Caco-2 (cell line): ENCODE data around the gene UTP14A. TPM values are rescaled to one million over a fixed set of nuclear protein-coding genes. Genes with fewer than 3 reads are reported as not detected.

Source experiments
- BruUV-seq: library from RNA; stranded (reverse); fragments of 400-500 nt; replicated peaks from 2 replicates; lab custom pipeline; 2021; lab: Mats Ljungman, UMichigan
- CTCF ChIA-PET: fragments of 300-600 bp; sonication (Branson Sonifier 250); formaldehyde crosslinking; loops from one replicate; lab custom pipeline; 2022; ENCODE audit warnings: antibody characterized with exemption; lab: Charles Lee
- POLR2A ChIA-PET: fragments of 300-600 bp; sonication (Branson Sonifier 250); formaldehyde crosslinking; loops from one replicate; lab custom pipeline; 2022; ENCODE audit warnings: antibody characterized with exemption; lab: Charles Lee
- DNase-seq, 2 experiments: peaks; one replicate each; pipeline versions ENCODE4 v3.0.0 to v3.0.0-alpha.2; 2020 to 2022
- H3K27me3 ChIP-seq: replicated peaks from 2 replicates; pipeline ENCODE4 v1.6.0; 2011; ENCODE audit warnings: low read length; ENCODE audit not compliant: control insufficient read depth, insufficient read depth
- H3K36me3 ChIP-seq: 2 replicates; pipeline ENCODE4 v1.5.1; 2011; ENCODE audit warnings: low read length; ENCODE audit not compliant: control insufficient read depth, insufficient read depth
- H3K4me1 ChIP-seq: fragments of 250-450 bp; sonication (Bioruptor Pico); 2 replicates; pipeline ENCODE4 v1.5.1; 2020; ENCODE audit warnings: mild to moderate bottlenecking
- H3K4me3 ChIP-seq: 2 replicates; pipeline ENCODE4 v1.5.1; 2011; ENCODE audit warnings: low read depth, mild to moderate bottlenecking, control low read depth, low read length
- H3K9me3 ChIP-seq: fragments of 250-450 bp; sonication (Bioruptor Pico); 2 replicates; pipeline ENCODE4 v1.5.1; 2020; ENCODE audit warnings: mild to moderate bottlenecking, moderate library complexity
- H3K27ac Mint-ChIP-seq: one replicate; pipeline ENCODE4 v1.8.0; 2022; ENCODE audit warnings: mixed read lengths; ENCODE audit not compliant: unreplicated experiment
- H3K27me3 Mint-ChIP-seq: one replicate; pipeline ENCODE4 v1.8.0; 2022; ENCODE audit warnings: mixed read lengths; ENCODE audit not compliant: insufficient read depth, unreplicated experiment
- H3K36me3 Mint-ChIP-seq: one replicate; pipeline ENCODE4 v1.8.0; 2022; ENCODE audit warnings: mild to moderate bottlenecking, mixed read lengths; ENCODE audit not compliant: insufficient read depth, unreplicated experiment
- H3K4me1 Mint-ChIP-seq: one replicate; pipeline ENCODE4 v1.8.0; 2022; ENCODE audit warnings: low read depth, mixed read lengths; ENCODE audit not compliant: unreplicated experiment
- H3K4me3 Mint-ChIP-seq: one replicate; pipeline ENCODE4 v1.8.0; 2022; ENCODE audit warnings: mild to moderate bottlenecking, moderate library complexity, mixed read lengths; ENCODE audit not compliant: unreplicated experiment
- H3K9me3 Mint-ChIP-seq: one replicate; pipeline ENCODE4 v1.8.0; 2022; ENCODE audit warnings: mixed read lengths; ENCODE audit not compliant: unreplicated experiment
- intact Hi-C: fragments of 100-400 bp; cut with micrococcal nuclease; formaldehyde crosslinking; loops from one replicate; pipeline ENCODE4 v1.10.0; 2022; ENCODE audit not compliant: unreplicated experiment
- total RNA-seq: library from RNA; stranded (reverse); gene quantifications from 2 replicates; pipeline ENCODE4 v1.2.3, GENCODE V29; 2022
- TF ChIP-seq, protein P1 (sequence below), 2 experiments: fragments of 200-600 bp in 1 of 2; IDR thresholded peaks; 1 replicate in 1 of 2; 2 replicates in 1 of 2; pipeline versions ENCODE4 v1.5.1 to v1.8.0; 2011 to 2022; ENCODE audit warnings: antibody characterized with exemption in 1 of 2, control low read depth in 1 of 2, inconsistent platforms in 1 of 2, low read depth in 1 of 2, low read length in 1 of 2, mild to moderate bottlenecking in 1 of 2, moderate library complexity in 1 of 2; ENCODE audit not compliant: insufficient read depth in 1 of 2, severe bottlenecking in 1 of 2, unreplicated experiment in 1 of 2

The UTP14A gene
- total RNA-seq, 1 experiment from 2014 or later, result 24.6 TPM

DNA sequence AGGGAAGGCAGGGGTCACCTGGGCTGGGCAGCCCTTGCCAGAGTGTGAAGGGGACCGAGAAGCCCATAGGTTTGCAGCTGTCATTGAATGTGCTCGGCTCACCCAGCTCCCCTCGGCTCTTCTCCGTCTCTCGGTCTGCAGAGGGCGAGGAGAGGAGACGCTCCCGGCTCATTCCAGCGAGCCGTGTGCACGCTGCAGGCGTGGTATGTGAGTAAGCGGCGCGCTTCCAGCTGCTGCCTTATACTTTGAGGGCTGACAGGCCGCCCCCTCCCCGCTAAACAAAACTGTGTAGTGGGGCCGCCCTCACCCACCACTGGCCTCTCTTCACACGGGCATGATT, 53.5 kb downstream of the UTP14A start:
- no peak overlapping the region for H3K4me3 Mint-ChIP-seq
- intact Hi-C loops, result no loop called here

DNA sequence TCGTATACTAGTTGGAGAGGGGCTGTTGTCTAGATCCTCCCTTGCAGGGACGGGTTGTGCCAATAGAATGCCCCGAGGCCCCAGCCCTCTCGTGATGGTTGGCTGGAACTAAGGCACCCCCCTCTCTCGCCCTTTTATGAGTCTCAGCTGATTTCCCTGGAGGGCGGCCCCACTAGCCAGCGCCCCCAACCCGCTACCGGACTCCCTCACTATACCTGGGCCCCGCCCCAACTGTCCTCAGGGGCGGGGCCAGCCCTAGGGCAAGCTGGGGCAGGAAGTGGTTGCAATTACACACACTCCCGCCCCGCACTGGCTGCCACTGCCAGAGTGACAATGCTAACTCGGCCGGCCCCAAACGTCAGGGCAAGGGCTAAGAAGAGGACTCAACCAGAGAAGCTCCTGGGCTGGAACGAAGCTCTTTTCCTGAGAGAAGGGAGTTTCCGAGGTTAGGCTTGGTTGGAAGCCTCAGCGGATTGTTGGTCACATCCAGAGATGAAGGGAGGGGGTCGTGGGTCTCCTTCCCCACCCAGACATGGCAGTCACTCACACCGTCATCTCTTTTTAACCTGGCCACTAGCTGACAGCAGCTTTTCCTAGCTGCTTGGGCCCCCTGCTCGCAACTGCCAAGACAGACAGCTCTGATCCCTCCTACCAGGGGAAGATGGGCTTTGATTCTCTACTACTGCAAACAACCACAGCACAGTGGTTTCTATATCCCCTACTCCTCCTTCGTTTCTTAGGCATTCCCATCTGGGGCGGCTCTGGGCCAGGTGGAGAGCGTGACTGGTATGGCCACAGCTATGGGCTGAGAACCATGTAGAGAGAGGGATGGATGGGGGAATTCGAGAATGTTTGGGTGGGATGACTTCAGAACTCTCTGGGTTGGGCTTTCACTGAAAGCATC, 55.5 kb downstream of the UTP14A start:
- ChIA-PET CTCF (no interaction called here), POLR2A (no interaction called here)
- no peaks in the 10 kb centered on the region for H3K36me3 Mint-ChIP-seq
- H3K27me3 Mint-ChIP-seq, result no peaks in the 10 kb centered on the region
- H3K9me3 Mint-ChIP-seq, result no peaks in the 10 kb centered on the region
- TSS peak; percentile 47 for BruUV-seq
- Histone ChIP-seq H3K36me3 (no peaks in the 10 kb centered on the region), H3K4me1 (no peaks in the 10 kb centered on the region), H3K9me3 (no peaks in the 10 kb centered on the region), H3K4me3 (peak overlapping the region; percentile 30), H3K27me3 (no peaks in the 10 kb centered on the region)
- peak; percentile 66 to 71 for DNase-seq
- H3K27ac Mint-ChIP-seq, result no peak overlapping the region
- H3K4me3 Mint-ChIP-seq, result peak overlapping the region; percentile 50
- TF ChIP-seq, protein P1, sequence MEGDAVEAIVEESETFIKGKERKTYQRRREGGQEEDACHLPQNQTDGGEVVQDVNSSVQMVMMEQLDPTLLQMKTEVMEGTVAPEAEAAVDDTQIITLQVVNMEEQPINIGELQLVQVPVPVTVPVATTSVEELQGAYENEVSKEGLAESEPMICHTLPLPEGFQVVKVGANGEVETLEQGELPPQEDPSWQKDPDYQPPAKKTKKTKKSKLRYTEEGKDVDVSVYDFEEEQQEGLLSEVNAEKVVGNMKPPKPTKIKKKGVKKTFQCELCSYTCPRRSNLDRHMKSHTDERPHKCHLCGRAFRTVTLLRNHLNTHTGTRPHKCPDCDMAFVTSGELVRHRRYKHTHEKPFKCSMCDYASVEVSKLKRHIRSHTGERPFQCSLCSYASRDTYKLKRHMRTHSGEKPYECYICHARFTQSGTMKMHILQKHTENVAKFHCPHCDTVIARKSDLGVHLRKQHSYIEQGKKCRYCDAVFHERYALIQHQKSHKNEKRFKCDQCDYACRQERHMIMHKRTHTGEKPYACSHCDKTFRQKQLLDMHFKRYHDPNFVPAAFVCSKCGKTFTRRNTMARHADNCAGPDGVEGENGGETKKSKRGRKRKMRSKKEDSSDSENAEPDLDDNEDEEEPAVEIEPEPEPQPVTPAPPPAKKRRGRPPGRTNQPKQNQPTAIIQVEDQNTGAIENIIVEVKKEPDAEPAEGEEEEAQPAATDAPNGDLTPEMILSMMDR (IDR thresholded peaks at IDR 0.05; ENCODE audit: insufficient read depth in 1 of 2, low read depth in 1 of 2, low read length in 1 of 2, severe bottlenecking in 1 of 2, unreplicated experiment in 1 of 2), result no peak
- intact Hi-C loops, result loop anchor here (1.0 kb wide), 1 partner anchor 21 kb away; the partner anchor contains the start of gene BCORL1
- H3K4me1 Mint-ChIP-seq, result no peaks in the 10 kb centered on the region

More for the DNA sequence above, 53.5 kb downstream of the UTP14A start:
- no peak for DNase-seq
- no peaks in the 10 kb centered on the region for H3K27me3 Mint-ChIP-seq
- H3K4me1 ChIP-seq, result no peaks in the 10 kb centered on the region
- no peaks in the 10 kb centered on the region for H3K9me3 Mint-ChIP-seq
- no peaks in the 10 kb centered on the region for H3K27me3 ChIP-seq
- BruUV-seq, result no TSS peak
- no peaks in the 10 kb centered on the region for H3K9me3 ChIP-seq
- no peaks in the 10 kb centered on the region for H3K4me1 Mint-ChIP-seq
- ChIA-PET CTCF (no interaction called here), POLR2A (no interaction called here)
- no peak overlapping the region for H3K27ac Mint-ChIP-seq
- TF ChIP-seq, protein P1 (IDR thresholded peaks at IDR 0.05; ENCODE audit: insufficient read depth in 1 of 2, low read depth in 1 of 2, low read length in 1 of 2, severe bottlenecking in 1 of 2, unreplicated experiment in 1 of 2), result no peak
- no peaks in the 10 kb centered on the region for H3K36me3 Mint-ChIP-seq
- no peak overlapping the region for H3K4me3 ChIP-seq
- no peaks in the 10 kb centered on the region for H3K36me3 ChIP-seq

DNA sequence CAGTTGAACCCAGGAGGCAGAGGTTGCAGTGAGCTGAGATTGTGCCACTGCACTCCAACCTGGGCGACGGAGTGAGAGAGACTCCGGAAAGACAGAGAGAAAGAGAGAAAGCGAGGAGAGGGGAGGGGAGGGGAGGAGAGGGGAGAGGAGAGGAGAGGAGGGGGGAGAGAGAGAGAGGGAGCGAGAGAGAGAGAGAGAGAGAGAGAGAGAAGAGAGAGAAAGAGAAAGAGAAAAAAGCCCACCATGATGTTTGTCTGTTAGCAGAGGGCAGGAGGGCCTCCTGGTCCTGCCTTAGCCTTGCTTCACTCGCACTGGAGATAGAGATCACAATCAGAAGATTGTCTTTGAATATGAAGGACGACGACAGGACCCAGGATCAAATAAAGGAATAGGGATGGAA, 57.8 kb downstream of the UTP14A start:
- CTCF ChIA-PET, result no interaction called here
- no peaks in the 10 kb centered on the region for H3K27me3 Mint-ChIP-seq
- no TSS peak for BruUV-seq

More for the DNA sequence above, 57.8 kb downstream of the UTP14A start:
- H3K27me3 ChIP-seq, result no peaks in the 10 kb centered on the region
- POLR2A ChIA-PET, result no interaction called here
- no peak overlapping the region for H3K4me3 ChIP-seq
- Mint-ChIP-seq H3K9me3 (no peaks in the 10 kb centered on the region), H3K4me3 (no peak overlapping the region), H3K27ac (no peak overlapping the region), H3K36me3 (no peaks in the 10 kb centered on the region), H3K4me1 (no peaks in the 10 kb centered on the region)
- H3K36me3 ChIP-seq, result no peaks in the 10 kb centered on the region
- H3K4me1 ChIP-seq, result no peaks in the 10 kb centered on the region
- intact Hi-C loops, result no loop called here
- no peaks in the 10 kb centered on the region for H3K9me3 ChIP-seq
- TF ChIP-seq, protein P1 (IDR thresholded peaks at IDR 0.05; ENCODE audit: insufficient read depth in 1 of 2, low read depth in 1 of 2, low read length in 1 of 2, severe bottlenecking in 1 of 2, unreplicated experiment in 1 of 2), result no peak
- no peak for DNase-seq
